ENCODE measurements around the gene BUD31. TPM values are rescaled to one million over a fixed set of nuclear protein-coding genes. Genes with fewer than 3 reads are reported as not detected.
A peak's percentile ranks its signal among the peaks of the same experiment; 100 is the strongest.

Gene BUD31
- total and polyA plus RNA-seq, 10 of the 15 experiments (the other 5 are each of a cell fraction or from before 2014, with no cell fraction given) = 74.2 to 317 (median 130) TPM

GRCh38 chr7:99393355-99394187, 15.2 kb upstream of the BUD31 start:
- H3K9me3 ChIP-seq (replicated peaks; ENCODE audit: control insufficient read depth, insufficient read depth, low read length) = no peaks in the 10 kb centered on the region
- H3K79me2 ChIP-seq (ENCODE audit: control insufficient read depth, insufficient read depth, low read length) = no peaks in the 10 kb centered on the region; the same call in 1 of the 2 replicates
- H2AFZ ChIP-seq (ENCODE audit: control insufficient read depth, low read depth, low read length) = no peak overlapping the region
- ChIA-PET RAD21 (ENCODE audit: unreplicated experiment) (no interaction called here), SMC1A (ENCODE audit: uncharacterized antibody, unreplicated experiment) (interaction anchor here (2.8 kb wide), 1 partner anchor 14 kb away, joined by 8 read pairs; no protein-coding TSS in a partner anchor), POLR2A (interaction anchor here (0.5 to 1.1 kb wide), 2 partner anchors 9 to 43 kb away, joined by 3 to 4 read pairs; no protein-coding TSS in a partner anchor), CTCF (interaction anchor here (1.1 to 2.1 kb wide), 2 partner anchors 13 to 64 kb away, joined by 4 to 6 read pairs; no protein-coding TSS in a partner anchor)
- no peaks in the 10 kb centered on the region for H4K20me1 ChIP-seq (ENCODE audit: control insufficient read depth, insufficient read depth)
- 85% methylated on average over 28 of the region's 30 CpGs for WGBS (ENCODE audit: insufficient coverage, insufficient replicate concordance, low lambda C conversion rate, missing lambda C conversion rate)
- TF ChIP-seq POLR2A (IDR thresholded peaks at IDR 0.05; ENCODE audit: low read depth, low read length) (peak; percentile 63), HDGF (IDR thresholded peaks at IDR 0.05) (no peak), NFYB (IDR thresholded peaks at IDR 0.05; ENCODE audit: insufficient read depth, low read depth, low read length) (0 out of 2 replicates have a peak, but pooled peaks have one; percentile 24)
- DNase-seq (ENCODE audit: low read depth, low spot score) (no peak), FAIRE-seq (no peak), ATAC-seq (peak; percentile 40; the same call in 2 of the 3 replicates)
- in situ Hi-C loops (cut with MboI) (no loop called here), intact Hi-C loops (cut with micrococcal nuclease; ENCODE audit: unreplicated experiment) (no loop called here)
- no peak overlapping the region for H3K4me3 ChIP-seq
- H3K4me2 ChIP-seq (ENCODE audit: control insufficient read depth, insufficient read depth) = no peak overlapping the region
- no peak overlapping the region for H3K27ac ChIP-seq (ENCODE audit: control insufficient read depth, insufficient read depth)
- H3K36me3 ChIP-seq (ENCODE audit: control insufficient read depth in 2 of 2, insufficient read depth in 2 of 2, low read length in 1 of 2) = peaks cover 49 to 57% of the 10 kb centered on the region in 2 experiments
- peaks cover 4% of the 10 kb centered on the region; the same call in 1 of the 2 replicates for H3K4me1 ChIP-seq (ENCODE audit: control insufficient read depth, insufficient read depth, low read length)
- H3K9ac ChIP-seq (ENCODE audit: control insufficient read depth, insufficient read depth, low read length) = no peak overlapping the region
- H3K27me3 ChIP-seq (replicated peaks in 1 of 2; ENCODE audit: control insufficient read depth in 2 of 2, insufficient read depth in 2 of 2, low read length in 1 of 2) = no peaks in the 10 kb centered on the region
- no TSS peak for BruUV-seq (replicated peaks)

GRCh38 chr7:99394188-99394502, 14.6 kb upstream of the BUD31 start:
- Histone ChIP-seq H3K79me2 (ENCODE audit: control insufficient read depth, insufficient read depth, low read length) (no peaks in the 10 kb centered on the region; the same call in 1 of the 2 replicates), H2AFZ (ENCODE audit: control insufficient read depth, low read depth, low read length) (no peak overlapping the region), H3K4me2 (ENCODE audit: control insufficient read depth, insufficient read depth) (no peak overlapping the region), H3K9me3 (replicated peaks; ENCODE audit: control insufficient read depth, insufficient read depth, low read length) (no peaks in the 10 kb centered on the region), H3K27ac (ENCODE audit: control insufficient read depth, insufficient read depth) (no peak overlapping the region), H4K20me1 (ENCODE audit: control insufficient read depth, insufficient read depth) (no peaks in the 10 kb centered on the region), H3K27me3 (replicated peaks in 1 of 2; ENCODE audit: control insufficient read depth in 2 of 2, insufficient read depth in 2 of 2, low read length in 1 of 2) (no peaks in the 10 kb centered on the region), H3K4me1 (ENCODE audit: control insufficient read depth, insufficient read depth, low read length) (peaks cover 4% of the 10 kb centered on the region; the same call in 1 of the 2 replicates), H3K9ac (ENCODE audit: control insufficient read depth, insufficient read depth, low read length) (no peak overlapping the region), H3K4me3 (no peak overlapping the region), H3K36me3 (ENCODE audit: control insufficient read depth in 2 of 2, insufficient read depth in 2 of 2, low read length in 1 of 2) (peaks cover 54 to 62% of the 10 kb centered on the region in 2 experiments)
- POLR2A ChIA-PET = interaction anchor here (0.7 to 1.1 kb wide), 2 partner anchors 42 to 47 kb away, joined by 3 to 4 read pairs; no protein-coding TSS in a partner anchor
- 85% methylated on average over 3 of the region's 4 CpGs for WGBS (ENCODE audit: insufficient coverage, insufficient replicate concordance, low lambda C conversion rate, missing lambda C conversion rate)
- FAIRE-seq (no peak), DNase-seq (ENCODE audit: low read depth, low spot score) (no peak), ATAC-seq (no peak)
- TF ChIP-seq POLR2A (IDR thresholded peaks at IDR 0.05; ENCODE audit: low read depth, low read length) = peak; percentile 33; the same call in 1 of the 2 replicates
- TF ChIP-seq CHD2 (IDR thresholded peaks at IDR 0.05; ENCODE audit: borderline replicate concordance, low read depth, low read length) = no peak
- no peak for TF ChIP-seq JUNB (IDR thresholded peaks at IDR 0.05)
- TF ChIP-seq SMAD5 (IDR thresholded peaks at IDR 0.05; ENCODE audit: low read depth) = no peak
- CTCF ChIA-PET = interaction anchor here (1.0 to 2.1 kb wide), 2 partner anchors 13 to 65 kb away, joined by 3 to 6 read pairs; no protein-coding TSS in a partner anchor
- BruUV-seq (replicated peaks) = no TSS peak
- RAD21 ChIA-PET (ENCODE audit: unreplicated experiment) = no interaction called here
- intact Hi-C loops (cut with micrococcal nuclease; ENCODE audit: unreplicated experiment) (no loop called here), in situ Hi-C loops (cut with MboI) (no loop called here)
- SMC1A ChIA-PET (ENCODE audit: uncharacterized antibody, unreplicated experiment) = interaction anchor here (2.8 kb wide), 1 partner anchor 13 kb away, joined by 8 read pairs; no protein-coding TSS in a partner anchor
